Measurements from ENCODE around the gene ACAA2.

ACAA2 gene

GRCh38 chr18:49859021-49859359 lies 45.7 kb upstream of the ACAA2 start:
- Histone ChIP-seq H3K79me2 (ENCODE audit: control insufficient read depth, insufficient read depth, low read length, poor library complexity) (no peaks in the 10 kb centered on the region), H4K8ac (ENCODE audit: low read depth, low read length) (no peak overlapping the region), H3K27ac (ENCODE audit: low read depth, low read length) (no peak overlapping the region), H3K23ac (ENCODE audit: low read length) (no peak overlapping the region), H3K36me3 (ENCODE audit: control insufficient read depth in 1 of 2, insufficient read depth in 2 of 2, low read length in 2 of 2) (peaks cover 2 to 7% of the 10 kb centered on the region in 2 experiments), H2AFZ (ENCODE audit: insufficient read depth, low read length, poor library complexity) (no peak overlapping the region), H3K14ac (ENCODE audit: low read length) (no peak overlapping the region), H3K27me3 (ENCODE audit: insufficient read depth, low read length) (no peaks in the 10 kb centered on the region), H3K18ac (ENCODE audit: low read length) (no peak overlapping the region), H3K4ac (ENCODE audit: low read depth, low read length) (no peak overlapping the region), H3K4me1 (ENCODE audit: control insufficient read depth in 1 of 2, insufficient read depth in 2 of 2, low read length in 2 of 2) (peaks cover 0 to 3% of the 10 kb centered on the region in 2 experiments), H2BK120ac (ENCODE audit: insufficient read depth, low read length, poor library complexity) (no peak overlapping the region), H2BK5ac (ENCODE audit: low read depth, low read length, poor library complexity) (no peak overlapping the region), H4K91ac (ENCODE audit: low read depth, low read length) (no peak overlapping the region), H3K9ac (ENCODE audit: low read length) (no peak overlapping the region), H3K9me3 (ENCODE audit: insufficient read depth, low read depth, low read length) (no peaks in the 10 kb centered on the region), H2AK5ac (ENCODE audit: low read length) (no peak overlapping the region), H3K79me1 (ENCODE audit: low read length) (no peaks in the 10 kb centered on the region), H2BK12ac (ENCODE audit: low read length) (no peak overlapping the region), H3K4me2 (ENCODE audit: low read length) (no peak overlapping the region), H4K12ac (ENCODE audit: low read depth, low read length) (no peak overlapping the region), H3K4me3 (ENCODE audit: low read depth, low read length) (no peak overlapping the region)
- no peak for DNase-seq
- WGBS (ENCODE audit: extremely low coverage, insufficient coverage, insufficient read length) = no CpG with 5 or more reads among the region's 6 CpGs

DNA sequence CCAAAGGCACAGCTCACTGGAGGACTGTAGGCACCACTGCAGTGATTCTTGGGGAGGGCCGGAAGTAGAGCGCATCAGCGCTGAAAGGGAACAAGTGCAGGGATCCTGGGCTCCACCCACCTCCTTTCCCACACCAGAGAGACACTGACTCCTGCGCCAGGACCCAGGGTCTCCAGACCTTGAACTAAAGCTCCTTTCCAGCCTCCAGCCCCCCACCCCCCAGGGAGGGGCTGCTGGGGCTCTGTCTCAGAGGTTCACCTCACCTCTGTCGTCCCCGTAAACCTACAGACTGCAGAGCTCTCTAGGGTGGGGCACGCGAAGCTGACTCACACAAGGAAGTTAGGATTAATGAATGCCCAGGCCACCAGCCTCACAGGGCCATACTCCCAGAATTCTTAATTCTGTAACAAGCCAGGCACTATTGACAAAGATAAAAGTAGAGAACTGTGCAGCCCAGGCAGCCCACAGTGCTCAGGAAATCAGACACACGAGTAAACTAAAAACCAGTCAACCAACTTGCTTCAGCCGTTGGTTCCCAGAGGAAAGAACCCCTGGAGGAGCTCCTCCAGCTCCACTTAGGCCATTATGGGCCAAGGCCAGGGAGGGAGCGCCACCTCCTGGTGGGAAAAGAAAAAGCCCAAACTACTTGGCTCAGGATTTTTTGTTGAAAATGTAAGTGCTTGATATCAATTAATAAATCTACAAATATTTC lies 45.1 kb upstream of the ACAA2 start:
- Histone ChIP-seq H3K18ac (ENCODE audit: low read length) (no peak overlapping the region), H3K4me2 (ENCODE audit: low read length) (no peak overlapping the region), H3K4ac (ENCODE audit: low read depth, low read length) (no peak overlapping the region), H2AFZ (ENCODE audit: insufficient read depth, low read length, poor library complexity) (no peak overlapping the region), H2BK5ac (ENCODE audit: low read depth, low read length, poor library complexity) (no peak overlapping the region), H3K14ac (ENCODE audit: low read length) (no peak overlapping the region), H3K36me3 (ENCODE audit: control insufficient read depth in 1 of 2, insufficient read depth in 2 of 2, low read length in 2 of 2) (peaks cover 2 to 8% of the 10 kb centered on the region in 2 experiments), H2AK5ac (ENCODE audit: low read length) (no peak overlapping the region), H3K79me2 (ENCODE audit: control insufficient read depth, insufficient read depth, low read length, poor library complexity) (no peaks in the 10 kb centered on the region), H3K23ac (ENCODE audit: low read length) (no peak overlapping the region), H2BK12ac (ENCODE audit: low read length) (no peak overlapping the region), H3K27me3 (ENCODE audit: insufficient read depth, low read length) (no peaks in the 10 kb centered on the region), H3K4me1 (ENCODE audit: control insufficient read depth in 1 of 2, insufficient read depth in 2 of 2, low read length in 2 of 2) (peaks cover 0 to 3% of the 10 kb centered on the region in 2 experiments), H4K91ac (ENCODE audit: low read depth, low read length) (no peak overlapping the region), H3K9ac (ENCODE audit: low read length) (no peak overlapping the region), H3K79me1 (ENCODE audit: low read length) (no peaks in the 10 kb centered on the region), H3K4me3 (ENCODE audit: low read depth, low read length) (no peak overlapping the region), H3K27ac (ENCODE audit: low read depth, low read length) (no peak overlapping the region), H2BK120ac (ENCODE audit: insufficient read depth, low read length, poor library complexity) (no peak overlapping the region), H4K12ac (ENCODE audit: low read depth, low read length) (no peak overlapping the region), H4K8ac (ENCODE audit: low read depth, low read length) (no peak overlapping the region), H3K9me3 (ENCODE audit: insufficient read depth, low read depth, low read length) (no peaks in the 10 kb centered on the region)
- DNase-seq = peak; percentile 49 to 82
- no CpG with 5 or more reads among the region's 11 CpGs for WGBS (ENCODE audit: extremely low coverage, insufficient coverage, insufficient read length)

DNA sequence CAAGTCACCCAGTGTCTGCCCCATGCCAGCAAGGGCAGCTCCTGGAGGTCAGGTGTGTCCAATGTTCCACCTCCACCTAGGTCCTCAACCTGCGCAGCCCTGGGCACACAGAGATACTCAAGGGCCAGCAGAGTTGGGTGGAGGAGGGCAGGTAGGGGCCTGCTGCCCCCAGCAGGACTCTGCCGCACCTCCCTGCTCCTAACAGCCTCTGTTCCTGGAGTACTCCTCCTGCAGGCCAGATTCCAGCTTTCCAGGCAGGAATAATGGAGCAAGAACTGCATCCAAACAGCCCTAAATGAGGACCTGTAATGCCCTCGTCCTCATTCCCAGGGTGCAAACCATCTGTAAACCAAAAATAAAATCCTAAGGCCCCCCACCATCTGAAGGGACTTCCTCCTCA lies 44.4 kb upstream of the ACAA2 start:
- Histone ChIP-seq H3K79me2 (ENCODE audit: control insufficient read depth, insufficient read depth, low read length, poor library complexity) (no peaks in the 10 kb centered on the region), H3K4me1 (ENCODE audit: control insufficient read depth in 1 of 2, insufficient read depth in 2 of 2, low read length in 2 of 2) (peaks cover 0 to 3% of the 10 kb centered on the region in 2 experiments), H2BK120ac (ENCODE audit: insufficient read depth, low read length, poor library complexity) (no peak overlapping the region), H2AFZ (ENCODE audit: insufficient read depth, low read length, poor library complexity) (no peak overlapping the region), H3K9ac (ENCODE audit: low read length) (no peak overlapping the region), H3K36me3 (ENCODE audit: control insufficient read depth in 1 of 2, insufficient read depth in 2 of 2, low read length in 2 of 2) (peaks cover 6 to 11% of the 10 kb centered on the region in 2 experiments), H3K27ac (ENCODE audit: low read depth, low read length) (no peak overlapping the region), H3K18ac (ENCODE audit: low read length) (no peak overlapping the region), H3K79me1 (ENCODE audit: low read length) (no peaks in the 10 kb centered on the region), H3K4ac (ENCODE audit: low read depth, low read length) (no peak overlapping the region), H2AK5ac (ENCODE audit: low read length) (no peak overlapping the region), H3K27me3 (ENCODE audit: insufficient read depth, low read length) (no peaks in the 10 kb centered on the region), H3K9me3 (ENCODE audit: insufficient read depth, low read depth, low read length) (no peaks in the 10 kb centered on the region), H2BK12ac (ENCODE audit: low read length) (no peak overlapping the region), H4K12ac (ENCODE audit: low read depth, low read length) (no peak overlapping the region), H4K91ac (ENCODE audit: low read depth, low read length) (no peak overlapping the region), H3K4me3 (ENCODE audit: low read depth, low read length) (no peak overlapping the region), H4K8ac (ENCODE audit: low read depth, low read length) (no peak overlapping the region), H3K14ac (ENCODE audit: low read length) (no peak overlapping the region), H2BK5ac (ENCODE audit: low read depth, low read length, poor library complexity) (no peak overlapping the region), H3K23ac (ENCODE audit: low read length) (no peak overlapping the region), H3K4me2 (ENCODE audit: low read length) (no peak overlapping the region)
- no CpG with 5 or more reads among the region's 3 CpGs for WGBS (ENCODE audit: extremely low coverage, insufficient coverage, insufficient read length)
- no peak for DNase-seq

GRCh38 chr18:49856496-49856895 lies 43.2 kb upstream of the ACAA2 start:
- Histone ChIP-seq H3K9ac (ENCODE audit: low read length) (no peak overlapping the region), H3K79me2 (ENCODE audit: control insufficient read depth, insufficient read depth, low read length, poor library complexity) (no peaks in the 10 kb centered on the region), H3K27me3 (ENCODE audit: insufficient read depth, low read length) (no peaks in the 10 kb centered on the region), H3K27ac (ENCODE audit: low read depth, low read length) (no peak overlapping the region), H3K9me3 (ENCODE audit: insufficient read depth, low read depth, low read length) (no peaks in the 10 kb centered on the region), H3K4me3 (ENCODE audit: low read depth, low read length) (no peak overlapping the region), H3K23ac (ENCODE audit: low read length) (no peak overlapping the region), H3K79me1 (ENCODE audit: low read length) (no peaks in the 10 kb centered on the region), H3K4me1 (ENCODE audit: control insufficient read depth in 1 of 2, insufficient read depth in 2 of 2, low read length in 2 of 2) (peaks cover 0 to 3% of the 10 kb centered on the region in 2 experiments), H4K12ac (ENCODE audit: low read depth, low read length) (no peak overlapping the region), H3K4me2 (ENCODE audit: low read length) (no peak overlapping the region), H3K36me3 (ENCODE audit: control insufficient read depth in 1 of 2, insufficient read depth in 2 of 2, low read length in 2 of 2) (peaks cover 6 to 7% of the 10 kb centered on the region in 2 experiments), H2AFZ (ENCODE audit: insufficient read depth, low read length, poor library complexity) (no peak overlapping the region), H2BK12ac (ENCODE audit: low read length) (no peak overlapping the region), H3K4ac (ENCODE audit: low read depth, low read length) (no peak overlapping the region), H3K18ac (ENCODE audit: low read length) (no peak overlapping the region), H3K14ac (ENCODE audit: low read length) (no peak overlapping the region), H2BK120ac (ENCODE audit: insufficient read depth, low read length, poor library complexity) (no peak overlapping the region), H2AK5ac (ENCODE audit: low read length) (no peak overlapping the region), H4K91ac (ENCODE audit: low read depth, low read length) (no peak overlapping the region), H4K8ac (ENCODE audit: low read depth, low read length) (no peak overlapping the region), H2BK5ac (ENCODE audit: low read depth, low read length, poor library complexity) (no peak overlapping the region)
- no CpG with 5 or more reads among the region's 6 CpGs for WGBS (ENCODE audit: extremely low coverage, insufficient coverage, insufficient read length)
- DNase-seq = no peak
